ENCODE measurements around the gene PPP6R1. TPM values are rescaled to one million over a fixed set of nuclear protein-coding genes. Genes with fewer than 3 reads are reported as not detected.

The PPP6R1 gene
- total RNA-seq, 1 donor from 2014 or later, result 39.8 TPM

- no peaks in the 10 kb centered on the region for H3K4me1 ChIP-seq
- H3K27me3 ChIP-seq (ENCODE audit: low read depth), result no peaks in the 10 kb centered on the region
- TF ChIP-seq CTCF (IDR thresholded peaks at IDR 0.05; ENCODE audit: borderline replicate concordance), result no peak
- H3K9me3 ChIP-seq (replicated peaks), result no peaks in the 10 kb centered on the region
- H3K27ac ChIP-seq (replicated peaks), result no peak overlapping the region
- intact Hi-C loops (cut with micrococcal nuclease), result no loop called here
- DNase-seq, result no peak
- peaks cover 27% of the 10 kb centered on the region for H3K36me3 ChIP-seq
- H3K4me3 ChIP-seq, result no peak overlapping the region
Observed at GRCh38 chr19:55266404-55266803, 7.6 kb upstream of the PPP6R1 start.

- no peaks in the 10 kb centered on the region for H3K4me1 ChIP-seq
- TF ChIP-seq CTCF (IDR thresholded peaks at IDR 0.05; ENCODE audit: borderline replicate concordance), result no peak
- no peak for DNase-seq
- intact Hi-C loops (cut with micrococcal nuclease), result no loop called here
- no peak overlapping the region for H3K4me3 ChIP-seq
- H3K36me3 ChIP-seq, result peaks cover 27% of the 10 kb centered on the region
- H3K27ac ChIP-seq (replicated peaks), result no peak overlapping the region
- H3K9me3 ChIP-seq (replicated peaks), result no peaks in the 10 kb centered on the region
- no peaks in the 10 kb centered on the region for H3K27me3 ChIP-seq (ENCODE audit: low read depth)
Observed at GRCh38 chr19:55265723-55266386, 7.0 kb upstream of the PPP6R1 start.

- DNase-seq, result no peak
- no peaks in the 10 kb centered on the region for H3K9me3 ChIP-seq (replicated peaks)
- H3K36me3 ChIP-seq, result peaks cover 24% of the 10 kb centered on the region
- no peaks in the 10 kb centered on the region for H3K27me3 ChIP-seq (ENCODE audit: low read depth)
- H3K4me3 ChIP-seq, result no peak overlapping the region
- no peak overlapping the region for H3K27ac ChIP-seq (replicated peaks)
- intact Hi-C loops (cut with micrococcal nuclease), result no loop called here
- peaks cover 2% of the 10 kb centered on the region for H3K4me1 ChIP-seq
- no peak for TF ChIP-seq CTCF (IDR thresholded peaks at IDR 0.05; ENCODE audit: borderline replicate concordance)
Observed at GRCh38 chr19:55265173-55265572, 6.4 kb upstream of the PPP6R1 start.

GRCh38 chr19:55264531-55264930 is 5.7 kb upstream of the PPP6R1 start:
- Histone ChIP-seq H3K27me3 (ENCODE audit: low read depth) (no peaks in the 10 kb centered on the region), H3K9me3 (replicated peaks) (no peaks in the 10 kb centered on the region), H3K4me3 (no peak overlapping the region), H3K4me1 (peaks cover 9% of the 10 kb centered on the region), H3K36me3 (peaks cover 18% of the 10 kb centered on the region), H3K27ac (replicated peaks) (no peak overlapping the region)
- no peak for TF ChIP-seq CTCF (IDR thresholded peaks at IDR 0.05; ENCODE audit: borderline replicate concordance)
- no peak for DNase-seq
- intact Hi-C loops (cut with micrococcal nuclease), result no loop called here

- Histone ChIP-seq H3K36me3 (peaks cover 11% of the 10 kb centered on the region), H3K4me3 (no peak overlapping the region), H3K27ac (replicated peaks) (no peak overlapping the region), H3K9me3 (replicated peaks) (no peaks in the 10 kb centered on the region), H3K4me1 (peaks cover 21% of the 10 kb centered on the region), H3K27me3 (ENCODE audit: low read depth) (no peaks in the 10 kb centered on the region)
- no peak for TF ChIP-seq CTCF (IDR thresholded peaks at IDR 0.05; ENCODE audit: borderline replicate concordance)
- intact Hi-C loops (cut with micrococcal nuclease), result no loop called here
- no peak for DNase-seq
Observed at GRCh38 chr19:55262359-55262758, 3.5 kb upstream of the PPP6R1 start.

All from left ventricle myocardium inferior (tissue), 1 donor.